ENCODE results near the gene ERMP1. TPM values are rescaled to one million over a fixed set of nuclear protein-coding genes. Genes with fewer than 3 reads are reported as not detected.

Gene ERMP1
- total RNA-seq, 2 donors from 2014 or later: 7.0 to 8.5 TPM

- DNase-seq (ENCODE audit: low spot score): no peak
- intact Hi-C loops (cut with DNase I): loop anchor here in 1 of 2 donors (5.0 kb wide), 1 partner anchor 899 kb away; no protein-coding TSS in a partner anchor
Observed at GRCh38 chr9:5863092-5863746, 30.3 kb upstream of the ERMP1 start.

- intact Hi-C loops (cut with DNase I): no loop called here
- DNase-seq (ENCODE audit: low spot score): no peak
Observed at GRCh38 chr9:5858833-5859232, 25.9 kb upstream of the ERMP1 start.

- intact Hi-C loops (cut with DNase I): no loop called here
- DNase-seq (ENCODE audit: low spot score): no peak
Observed at GRCh38 chr9:5857928-5858327, 25.0 kb upstream of the ERMP1 start.

- DNase-seq (ENCODE audit: low spot score): no peak
- intact Hi-C loops (cut with DNase I): no loop called here
Observed at GRCh38 chr9:5854063-5854790, 21.3 kb upstream of the ERMP1 start.

GRCh38 chr9:5853617-5854016 is 20.7 kb upstream of the ERMP1 start:
- DNase-seq (ENCODE audit: low spot score): no peak
- intact Hi-C loops (cut with DNase I): no loop called here

GRCh38 chr9:5852987-5853386 is 20.1 kb upstream of the ERMP1 start:
- intact Hi-C loops (cut with DNase I): no loop called here
- DNase-seq (ENCODE audit: low spot score): no peak

GRCh38 chr9:5851445-5851844 is 18.5 kb upstream of the ERMP1 start:
- intact Hi-C loops (cut with DNase I): no loop called here
- no peak for DNase-seq (ENCODE audit: low spot score)

GRCh38 chr9:5850724-5851122 is 17.8 kb upstream of the ERMP1 start:
- no peak for DNase-seq (ENCODE audit: low spot score)
- intact Hi-C loops (cut with DNase I): no loop called here

GRCh38 chr9:5848372-5848882 is 15.5 kb upstream of the ERMP1 start:
- no peak for DNase-seq (ENCODE audit: low spot score)
- intact Hi-C loops (cut with DNase I): no loop called here

- intact Hi-C loops (cut with DNase I): no loop called here
- DNase-seq (ENCODE audit: low spot score): no peak
Observed at GRCh38 chr9:5846501-5846921, 13.6 kb upstream of the ERMP1 start.

GRCh38 chr9:5846096-5846495 is 13.2 kb upstream of the ERMP1 start:
- DNase-seq (ENCODE audit: low spot score): no peak
- intact Hi-C loops (cut with DNase I): no loop called here

GRCh38 chr9:5845157-5845531 is 12.2 kb upstream of the ERMP1 start:
- no peak for DNase-seq (ENCODE audit: low spot score)
- intact Hi-C loops (cut with DNase I): no loop called here

- no peak for DNase-seq (ENCODE audit: low spot score)
- intact Hi-C loops (cut with DNase I): no loop called here
Observed at GRCh38 chr9:5843794-5844471, 11.0 kb upstream of the ERMP1 start.

GRCh38 chr9:5842929-5843793 is 10.2 kb upstream of the ERMP1 start:
- intact Hi-C loops (cut with DNase I): no loop called here
- no peak for DNase-seq (ENCODE audit: low spot score)

- intact Hi-C loops (cut with DNase I): no loop called here
- no peak for DNase-seq (ENCODE audit: low spot score)
Observed at GRCh38 chr9:5841771-5842573, 9.1 kb upstream of the ERMP1 start.

GRCh38 chr9:5840788-5841187 is 7.9 kb upstream of the ERMP1 start:
- no peak for DNase-seq (ENCODE audit: low spot score)
- intact Hi-C loops (cut with DNase I): no loop called here

- intact Hi-C loops (cut with DNase I): no loop called here
- DNase-seq (ENCODE audit: low spot score): no peak
Observed at GRCh38 chr9:5839572-5839902, 6.6 kb upstream of the ERMP1 start.

- intact Hi-C loops (cut with DNase I): no loop called here
Observed at GRCh38 chr9:5838884-5839571, 6.1 kb upstream of the ERMP1 start.

More at GRCh38 chr9:5838884-5839571, 6.1 kb upstream of the ERMP1 start:
- no peak for DNase-seq (ENCODE audit: low spot score)
